Mesothelial cell of epicardium (in vitro differentiated cells): Measurements from ENCODE around the gene SH3RF3. TPM values are rescaled to one million over a fixed set of nuclear protein-coding genes. Genes with fewer than 3 reads are reported as not detected.
A peak's percentile ranks its signal among the peaks of the same experiment; 100 is the strongest.

Experiments
- DNase-seq, 2 experiments: peaks; one replicate each; pipeline ENCODE4 v3.0.0; 2021; ENCODE audit warnings: low spot score in 2 of 2; ENCODE audit not compliant: unreplicated experiment in 2 of 2
- H3K27ac Mint-ChIP-seq: 2 replicates; pipeline ENCODE4 v1.8.0; 2021; ENCODE audit warnings: mixed read lengths
- H3K27me3 Mint-ChIP-seq: 2 replicates; pipeline ENCODE4 v1.8.0; 2021; ENCODE audit warnings: low read depth, mixed read lengths
- H3K36me3 Mint-ChIP-seq: 2 replicates; pipeline ENCODE4 v1.8.0; 2021; ENCODE audit warnings: mixed read lengths
- H3K4me1 Mint-ChIP-seq: 2 replicates; pipeline ENCODE4 v1.8.0; 2021; ENCODE audit warnings: mixed read lengths
- H3K4me3 Mint-ChIP-seq: 2 replicates; pipeline ENCODE4 v1.8.0; 2021; ENCODE audit warnings: mild to moderate bottlenecking, moderate library complexity, mixed read lengths
- H3K9me3 Mint-ChIP-seq: 2 replicates; pipeline ENCODE4 v1.8.0; 2021; ENCODE audit warnings: mixed read lengths
- CTCF ChIP-seq: fragments of 200-600 bp; sonication (generic); IDR thresholded peaks from one replicate; pipeline ENCODE4 v1.5.0; 2021; ENCODE audit warnings: antibody characterized with exemption; ENCODE audit not compliant: unreplicated experiment
- total RNA-seq: library from RNA; stranded (reverse); gene quantifications from 3 replicates; pipeline ENCODE4 v1.2.1, GENCODE V29; 2021

Gene SH3RF3
- total RNA-seq, 1 donor from 2014 or later = 2.7 TPM

- Mint-ChIP-seq H3K4me3 (no peak overlapping the region), H3K27ac (peak overlapping the region; percentile 57), H3K9me3 (no peaks in the 10 kb centered on the region), H3K27me3 (peaks cover 7% of the 10 kb centered on the region), H3K36me3 (no peaks in the 10 kb centered on the region), H3K4me1 (peaks cover 46% of the 10 kb centered on the region)
- DNase-seq = no peak
- no peak for TF ChIP-seq CTCF
Measured at GRCh38 chr2:109242654-109243331, 113.8 kb downstream of the SH3RF3 start.

GRCh38 chr2:109243526-109244303, 114.7 kb downstream of the SH3RF3 start:
- H3K4me1 Mint-ChIP-seq = peaks cover 42% of the 10 kb centered on the region
- H3K4me3 Mint-ChIP-seq = no peak overlapping the region

GRCh38 chr2:109244304-109244582, 115.2 kb downstream of the SH3RF3 start:
- no peaks in the 10 kb centered on the region for H3K36me3 Mint-ChIP-seq
- DNase-seq = no peak
- H3K9me3 Mint-ChIP-seq = no peaks in the 10 kb centered on the region
- no peak overlapping the region for H3K4me3 Mint-ChIP-seq
- no peak overlapping the region for H3K27ac Mint-ChIP-seq
- no peak for TF ChIP-seq CTCF
- peaks cover 38% of the 10 kb centered on the region for H3K4me1 Mint-ChIP-seq
- H3K27me3 Mint-ChIP-seq = peaks cover 13% of the 10 kb centered on the region

More at GRCh38 chr2:109243526-109244303, 114.7 kb downstream of the SH3RF3 start:
- H3K27me3 Mint-ChIP-seq = peaks cover 12% of the 10 kb centered on the region
- H3K9me3 Mint-ChIP-seq = no peaks in the 10 kb centered on the region
- DNase-seq = no peak
- H3K27ac Mint-ChIP-seq = no peak overlapping the region
- no peaks in the 10 kb centered on the region for H3K36me3 Mint-ChIP-seq
- no peak for TF ChIP-seq CTCF

GRCh38 chr2:109244750-109245382, 115.9 kb downstream of the SH3RF3 start:
- Mint-ChIP-seq H3K27me3 (peaks cover 13% of the 10 kb centered on the region), H3K4me3 (no peak overlapping the region), H3K36me3 (no peaks in the 10 kb centered on the region), H3K9me3 (no peaks in the 10 kb centered on the region), H3K4me1 (peaks cover 32% of the 10 kb centered on the region), H3K27ac (no peak overlapping the region)
- no peak for TF ChIP-seq CTCF
- no peak for DNase-seq

GRCh38 chr2:109246176-109246575, 117.2 kb downstream of the SH3RF3 start:
- Mint-ChIP-seq H3K27me3 (peaks cover 13% of the 10 kb centered on the region), H3K4me1 (peaks cover 24% of the 10 kb centered on the region), H3K36me3 (no peaks in the 10 kb centered on the region), H3K27ac (no peak overlapping the region), H3K4me3 (no peak overlapping the region), H3K9me3 (no peaks in the 10 kb centered on the region)
- DNase-seq = no peak
- TF ChIP-seq CTCF = no peak
